HG03442 (cell line): ENCODE results near the gene PIGBOS1.

ENCODE experiments used
- ATAC-seq: cut with Tn5 transposase; IDR thresholded peaks from one replicate; pipeline ENCODE4 v1.9.1; 2021; ENCODE audit warnings: mild to moderate bottlenecking, moderate library complexity; ENCODE audit not compliant: unreplicated experiment

The PIGBOS1 gene

GRCh38 chr15:55268176-55268695 lies 50.7 kb downstream of the PIGBOS1 start:
- no peak for ATAC-seq

GRCh38 chr15:55267401-55268175 lies 51.3 kb downstream of the PIGBOS1 start:
- ATAC-seq: peak; percentile 91
